ENCODE results near the gene DDA1.

The DDA1 gene

DNA sequence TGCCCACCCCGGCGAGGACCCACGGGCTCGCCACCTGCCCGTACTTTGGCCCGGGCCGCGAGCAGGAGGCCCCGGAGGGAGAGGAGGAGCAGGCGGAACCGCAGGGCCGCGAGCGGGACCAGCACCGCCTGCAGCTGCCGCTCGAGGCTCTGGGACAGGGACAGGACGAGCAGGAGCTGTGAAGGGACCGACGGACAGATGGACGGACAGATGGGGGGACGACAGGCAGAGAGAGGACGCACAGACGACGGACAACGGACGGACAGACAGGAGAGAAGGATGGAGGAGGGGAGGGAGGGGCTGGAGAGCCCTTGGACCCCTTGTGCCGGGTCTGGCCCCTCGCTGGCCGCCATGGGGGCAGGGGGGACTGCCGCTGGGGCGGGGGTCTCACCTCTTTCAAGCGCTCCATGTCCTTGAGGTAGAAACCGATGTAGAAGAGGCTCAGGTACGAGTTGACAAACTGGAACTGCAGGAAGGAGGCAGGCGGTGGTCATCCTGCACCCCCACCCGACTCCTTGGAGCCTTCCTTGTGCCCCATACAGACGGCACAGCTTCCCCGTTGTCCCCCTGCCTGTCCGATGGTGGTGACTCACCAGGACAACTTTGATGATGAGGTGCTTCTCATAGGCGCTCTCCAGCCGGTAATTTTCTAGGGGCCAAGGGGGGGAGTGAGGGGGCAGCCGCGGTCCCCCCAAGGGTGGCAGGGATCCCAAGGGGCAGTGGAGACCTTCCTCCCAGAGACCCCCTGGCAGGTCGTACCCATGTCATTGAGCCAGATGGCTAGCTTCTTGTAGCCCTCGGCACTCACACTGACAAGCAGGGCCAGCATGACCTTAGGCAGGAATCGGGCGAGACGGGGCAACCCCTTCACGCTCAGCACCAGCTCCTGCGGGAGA, 20.3 kb downstream of the DDA1 start:
- no peak for DNase-seq (ENCODE audit: low read depth in 3 of 3)

DNA sequence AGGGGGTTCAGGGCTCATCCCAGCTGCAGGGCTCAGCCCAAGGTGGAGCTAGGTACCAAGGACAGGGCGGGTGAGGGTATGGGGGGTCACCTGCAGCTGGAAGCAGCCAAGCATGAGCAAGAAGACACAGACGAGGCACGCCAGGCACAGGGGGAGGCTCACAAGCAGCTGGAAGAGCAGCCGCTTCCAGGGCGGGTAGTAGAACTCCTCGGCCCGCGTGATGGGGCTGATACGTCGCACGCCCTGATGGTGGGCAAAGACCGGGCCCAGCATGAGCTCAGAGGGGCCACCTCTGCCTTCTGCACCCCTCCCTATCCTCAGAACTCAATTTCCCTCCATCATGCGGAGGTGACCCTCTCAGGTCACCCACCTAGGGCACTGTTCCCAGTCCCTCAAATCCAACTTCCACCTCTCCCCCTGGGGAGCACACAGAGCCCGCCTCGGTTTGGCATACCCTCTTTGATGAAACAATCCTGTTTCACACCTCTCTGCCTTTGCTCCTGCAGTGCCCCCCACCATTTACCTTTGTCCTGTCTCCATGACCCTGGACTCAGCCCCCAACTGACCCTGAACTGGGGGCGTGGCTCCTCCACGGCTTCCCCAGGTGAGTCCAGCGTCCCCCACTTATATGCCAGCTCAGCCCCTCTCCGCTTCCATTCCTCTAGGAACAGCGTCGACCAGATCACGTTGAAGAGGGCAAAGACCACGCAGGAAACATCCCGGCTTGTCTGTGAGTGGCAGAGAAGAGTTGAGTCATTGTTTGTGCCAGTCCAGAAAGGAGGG, 21.1 kb downstream of the DDA1 start:
- no peak for DNase-seq (ENCODE audit: low read depth in 3 of 3)

DNA sequence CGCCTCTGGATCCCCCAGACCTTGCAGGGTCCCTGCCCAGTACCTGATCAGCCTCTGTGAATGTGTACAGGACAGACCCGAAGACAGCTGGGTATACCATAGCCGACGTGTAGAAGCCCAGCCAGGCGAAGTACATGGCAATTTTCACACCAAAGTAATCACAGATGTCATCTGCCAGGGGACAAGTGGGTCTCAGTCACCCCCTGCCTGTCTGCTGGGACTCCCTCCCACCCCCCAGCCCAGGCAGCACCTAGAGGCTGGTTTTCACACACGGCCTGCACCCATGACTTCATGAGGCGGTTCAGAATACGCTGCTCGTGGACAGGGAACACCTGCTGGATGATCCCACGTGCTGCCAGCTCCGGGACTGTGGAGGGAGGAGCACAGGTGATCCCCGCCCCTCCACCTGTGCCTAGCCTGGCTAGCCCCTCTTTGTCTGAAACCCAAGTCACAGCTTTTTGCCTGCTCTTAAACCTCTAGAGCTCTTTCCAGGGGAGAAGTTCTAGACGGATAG, 21.7 kb downstream of the DDA1 start:
- no peak for DNase-seq (ENCODE audit: low read depth in 3 of 3)

GRCh38 chr19:17332360-17332676, 23.0 kb downstream of the DDA1 start:
- no peak for DNase-seq (ENCODE audit: low read depth in 3 of 3)

DNA sequence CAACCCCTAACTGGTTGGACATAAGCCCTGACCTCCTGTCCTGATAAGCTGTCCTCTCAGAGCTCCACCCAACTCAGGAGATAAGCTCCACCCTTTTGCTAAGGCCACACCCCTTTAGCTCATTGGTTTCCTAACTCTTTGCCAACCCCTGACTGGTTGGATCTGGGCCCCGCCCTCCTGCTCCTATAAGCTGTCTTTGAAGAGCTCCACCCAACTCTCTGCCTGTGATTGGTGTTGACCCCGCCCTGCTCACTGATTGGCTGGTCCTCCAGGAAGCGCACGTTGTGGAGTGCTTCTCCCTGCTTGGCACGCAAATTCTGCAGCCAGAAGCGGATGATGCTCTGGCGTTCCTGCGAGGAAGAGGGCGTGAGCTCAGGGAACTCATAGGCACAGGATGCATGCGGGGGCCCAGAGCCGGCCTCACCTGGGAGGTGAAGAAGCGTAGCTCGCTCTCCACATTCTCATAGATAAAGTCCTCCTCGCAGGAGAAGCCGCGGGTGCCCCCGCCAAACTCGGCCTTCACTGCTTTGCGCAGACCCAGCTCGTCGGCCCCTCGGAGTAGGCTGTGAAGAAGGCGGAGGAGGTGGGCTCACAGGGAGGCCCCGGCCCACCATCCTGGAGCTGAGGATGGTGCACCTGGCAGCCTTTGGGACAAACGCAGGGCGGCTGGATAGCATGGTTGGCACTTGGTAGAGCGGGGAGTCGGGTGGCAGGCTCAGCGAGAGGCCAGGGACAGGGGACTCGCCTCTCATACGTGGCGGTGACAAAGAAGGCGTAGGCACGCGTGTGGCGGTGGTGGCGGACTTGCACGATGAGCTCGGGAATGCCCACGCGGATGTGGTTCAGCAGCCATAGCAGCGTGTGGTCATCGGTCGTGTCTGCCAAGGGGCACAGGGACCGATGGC, 23.6 kb downstream of the DDA1 start:
- no peak for DNase-seq (ENCODE audit: low read depth in 3 of 3)

DNA sequence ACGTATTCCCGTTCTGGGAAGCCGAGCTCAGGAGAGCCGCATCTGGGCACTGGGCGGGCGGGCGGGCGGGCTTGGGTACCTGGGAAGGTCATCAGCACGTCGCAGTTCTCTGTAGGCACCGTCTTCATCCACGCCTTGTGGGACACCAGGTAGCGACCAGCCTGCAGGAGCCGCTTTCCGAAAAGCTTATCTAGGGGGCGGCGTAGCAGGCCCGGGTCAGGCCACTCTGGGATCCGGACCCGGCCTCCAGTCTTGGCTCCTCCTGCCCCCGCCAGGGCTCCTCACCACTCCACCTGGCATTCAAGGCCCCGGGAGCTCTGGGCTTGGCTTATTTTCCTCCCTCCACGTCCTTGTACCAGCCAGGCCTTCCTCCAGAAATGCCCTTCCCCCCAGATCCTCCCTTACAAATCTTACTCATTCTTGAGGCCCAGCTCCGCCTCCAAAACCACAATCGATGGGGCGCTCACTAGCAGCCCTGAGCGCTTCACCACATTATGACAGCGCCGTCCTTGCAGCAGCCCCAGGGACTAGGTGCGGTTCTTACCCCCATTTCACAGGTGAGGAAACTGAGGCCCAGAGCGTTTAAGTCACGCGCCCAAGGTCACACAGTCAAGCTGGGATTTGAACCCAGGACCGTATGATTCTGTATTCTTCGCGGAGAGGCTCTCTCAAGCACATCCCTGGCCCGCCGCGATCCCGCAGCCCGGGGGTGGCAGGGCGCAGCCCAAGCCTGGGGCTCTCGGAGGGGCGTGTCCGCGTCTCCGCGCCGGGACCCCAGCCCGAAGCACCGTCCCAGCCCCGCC, 24.4 kb downstream of the DDA1 start:
- DNase-seq (ENCODE audit: low read depth in 3 of 3) = peak; percentile 45 to 62 (median 61)

DNA sequence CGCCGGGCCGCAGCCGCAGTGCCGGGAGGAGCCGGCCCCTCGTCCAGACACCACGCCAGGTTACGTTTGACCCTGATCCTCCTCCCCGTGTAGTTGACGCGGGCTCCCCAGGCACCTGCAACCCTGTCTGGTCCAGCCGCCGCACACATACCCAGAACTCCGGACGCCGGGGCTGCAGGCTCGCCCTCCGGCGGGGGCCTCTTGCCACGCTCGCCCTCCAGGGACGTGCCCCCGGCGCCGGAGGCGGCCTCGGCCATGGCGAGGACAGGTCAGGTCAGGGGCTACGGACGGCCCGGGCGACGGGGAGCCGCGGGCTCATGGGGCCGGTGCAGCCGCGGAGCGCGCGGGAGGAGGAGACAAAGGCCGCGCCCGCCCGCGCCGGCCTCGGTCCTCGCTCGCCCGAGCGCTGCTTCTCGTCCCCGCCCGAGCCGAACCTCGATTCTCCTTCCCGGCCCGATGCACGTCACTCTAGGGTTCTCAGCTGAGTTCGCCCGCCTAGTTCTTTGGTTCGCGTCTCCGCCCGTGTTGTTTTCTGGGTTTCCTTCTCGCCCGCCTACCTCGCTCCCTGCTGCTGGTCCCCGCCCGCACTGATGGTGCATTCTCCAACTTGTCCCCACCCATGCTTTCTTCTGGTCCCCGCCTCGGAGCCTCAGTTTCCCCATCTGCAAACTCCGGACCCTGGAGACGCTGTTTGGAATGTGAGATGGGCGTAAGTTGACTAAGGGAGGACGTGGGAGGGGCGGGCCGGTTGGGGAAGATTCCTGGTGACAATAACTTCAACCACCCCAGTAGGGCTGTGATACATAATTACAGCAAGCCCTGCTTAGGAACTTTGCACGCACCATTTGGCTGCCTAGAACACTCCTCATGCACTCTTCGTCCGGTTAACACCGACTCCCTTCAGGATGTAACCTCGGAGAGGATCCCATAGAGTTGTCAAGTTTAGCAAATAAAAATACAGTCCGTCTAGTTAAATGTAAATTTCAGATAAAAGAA, 25.3 kb downstream of the DDA1 start, which contains the start of gene ANO8:
ANO8 (minus strand) TSS at position 442 of the 996 bp plus-strand sequence; CDS start at position 257, 185 bp downstream.
- DNase-seq (ENCODE audit: low read depth in 3 of 3) = peak; percentile 90 to 96 (median 94)

DNA sequence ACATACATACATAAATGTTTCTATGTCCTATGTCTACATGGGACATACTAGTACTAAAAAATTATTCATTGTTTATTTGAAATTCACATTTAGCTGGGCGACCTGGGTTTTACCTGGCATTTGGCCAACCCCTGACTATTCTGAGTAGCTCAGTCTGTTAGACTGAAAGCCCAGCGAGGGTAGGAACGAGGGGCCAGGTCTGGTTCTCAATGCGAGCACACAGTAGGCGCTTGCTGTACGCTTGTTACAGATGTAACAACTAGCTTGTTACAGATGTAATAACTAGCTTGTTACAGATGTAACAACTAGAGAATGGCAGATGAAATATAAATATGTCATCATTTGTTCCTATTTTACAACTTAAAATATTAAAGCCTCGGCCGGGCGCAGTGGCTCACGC, 26.2 kb downstream of the DDA1 start:
- no peak for DNase-seq (ENCODE audit: low read depth in 3 of 3)

DNA sequence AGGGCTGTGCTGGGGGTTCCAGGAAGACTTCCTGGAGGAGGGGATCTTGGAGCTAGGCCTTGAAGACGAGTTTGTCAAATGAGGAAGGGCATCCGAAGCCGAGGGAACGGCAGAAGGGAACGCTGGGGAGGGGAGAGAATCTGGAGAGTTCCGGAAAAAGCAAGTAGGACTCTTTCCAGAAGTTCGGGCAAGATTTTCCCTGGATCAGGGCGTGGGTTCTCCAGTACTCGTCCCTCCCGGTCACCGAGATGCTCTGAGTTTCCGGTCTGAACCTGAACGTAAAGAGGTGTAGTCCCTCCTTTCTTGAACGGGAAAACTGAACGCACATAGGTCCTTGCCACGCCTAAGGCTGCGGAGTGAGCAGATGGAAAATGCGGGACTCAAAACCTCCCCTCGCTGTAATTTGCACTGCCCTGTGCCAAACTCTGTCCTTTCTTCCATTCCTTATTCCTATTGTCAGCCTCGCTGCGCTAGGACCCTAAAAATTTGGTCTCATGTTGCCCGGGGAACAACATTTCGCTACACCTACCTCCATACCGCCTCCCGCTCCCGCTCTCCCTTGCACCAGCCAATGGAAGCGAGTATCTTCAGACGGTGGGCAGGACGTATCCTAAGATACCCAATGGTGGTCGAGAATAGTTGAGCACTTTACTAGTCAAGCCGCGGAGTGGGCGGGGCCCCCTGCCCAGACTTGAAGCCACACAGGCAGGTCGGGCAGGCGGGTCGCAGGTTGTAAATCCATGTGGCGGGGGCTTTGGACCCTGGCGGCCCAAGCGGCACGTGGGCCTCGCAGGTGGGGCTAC, 27.7 kb downstream of the DDA1 start, which contains the start of gene GTPBP3:
GTPBP3 (plus strand) TSS at position 682 of the 803 bp plus-strand sequence; CDS start at position 741, 59 bp downstream.
- DNase-seq (ENCODE audit: low read depth in 3 of 3) = peak; percentile 92 to 94 (median 92)

DNA sequence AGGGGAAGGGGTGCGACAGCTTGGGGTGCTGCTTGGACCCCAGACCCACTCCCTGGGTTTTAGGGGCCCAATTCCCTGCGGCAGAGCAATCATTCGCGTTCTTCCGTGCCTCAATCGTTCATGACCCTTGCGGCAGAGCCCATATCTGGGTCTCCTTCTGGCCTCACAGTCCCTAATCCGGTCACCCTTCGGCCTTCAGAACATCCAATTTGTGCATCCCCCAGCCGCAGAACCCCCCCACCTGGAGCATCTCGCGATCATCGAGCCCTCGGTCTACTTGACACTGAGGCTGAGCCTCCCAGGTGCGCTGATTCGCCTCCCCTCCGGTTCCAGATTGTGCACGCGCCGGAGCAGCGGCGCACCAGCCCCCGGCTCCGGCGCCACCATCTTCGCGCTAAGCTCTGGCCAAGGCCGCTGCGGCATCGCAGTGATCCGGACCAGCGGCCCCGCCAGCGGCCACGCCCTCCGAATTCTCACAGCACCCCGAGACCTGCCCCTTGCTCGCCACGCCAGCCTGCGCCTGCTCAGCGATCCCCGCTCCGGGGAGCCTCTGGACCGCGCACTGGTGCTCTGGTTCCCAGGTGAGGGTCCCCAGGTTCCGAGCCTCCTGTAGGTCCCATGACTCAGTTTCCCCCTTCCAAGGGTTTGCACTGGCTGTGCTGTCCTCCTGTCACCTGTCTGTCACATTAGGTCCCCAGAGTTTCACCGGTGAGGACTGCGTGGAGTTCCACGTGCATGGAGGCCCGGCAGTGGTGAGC, 28.5 kb downstream of the DDA1 start:
- no peak for DNase-seq (ENCODE audit: low read depth in 3 of 3)

GRCh38 chr19:17338433-17339078, 29.2 kb downstream of the DDA1 start:
- DNase-seq (ENCODE audit: low read depth in 3 of 3) = no peak

DNA sequence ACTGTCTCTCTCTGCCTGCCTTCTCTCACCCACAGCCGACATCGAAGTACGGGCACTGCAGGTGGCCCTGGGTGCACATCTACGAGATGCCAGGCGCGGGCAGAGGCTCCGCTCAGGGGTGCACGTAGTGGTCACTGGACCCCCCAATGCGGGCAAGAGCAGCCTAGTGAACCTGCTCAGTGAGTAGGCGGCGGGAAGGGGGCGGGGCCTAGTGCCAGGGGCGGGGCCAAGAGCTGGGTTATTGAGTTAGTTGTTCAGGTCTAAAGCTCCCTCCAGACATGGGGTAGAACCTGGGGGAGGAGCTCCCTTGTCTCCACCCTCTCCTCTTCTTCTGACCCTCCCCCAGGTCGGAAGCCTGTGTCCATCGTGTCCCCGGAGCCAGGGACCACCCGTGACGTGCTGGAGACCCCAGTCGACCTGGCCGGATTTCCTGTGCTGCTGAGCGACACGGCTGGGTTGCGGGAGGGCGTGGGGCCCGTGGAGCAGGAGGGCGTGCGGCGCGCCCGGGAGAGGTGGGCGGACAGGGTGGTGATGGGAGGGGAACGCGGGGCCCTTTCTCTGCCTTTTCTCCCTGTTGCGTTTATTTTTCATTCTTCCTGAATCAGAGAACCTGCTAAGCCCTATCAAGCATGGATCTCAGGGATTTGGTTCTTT, 29.9 kb downstream of the DDA1 start:
- peak in 1 of 3 experiments; percentile 36 for DNase-seq (ENCODE audit: low read depth in 3 of 3)

DNA sequence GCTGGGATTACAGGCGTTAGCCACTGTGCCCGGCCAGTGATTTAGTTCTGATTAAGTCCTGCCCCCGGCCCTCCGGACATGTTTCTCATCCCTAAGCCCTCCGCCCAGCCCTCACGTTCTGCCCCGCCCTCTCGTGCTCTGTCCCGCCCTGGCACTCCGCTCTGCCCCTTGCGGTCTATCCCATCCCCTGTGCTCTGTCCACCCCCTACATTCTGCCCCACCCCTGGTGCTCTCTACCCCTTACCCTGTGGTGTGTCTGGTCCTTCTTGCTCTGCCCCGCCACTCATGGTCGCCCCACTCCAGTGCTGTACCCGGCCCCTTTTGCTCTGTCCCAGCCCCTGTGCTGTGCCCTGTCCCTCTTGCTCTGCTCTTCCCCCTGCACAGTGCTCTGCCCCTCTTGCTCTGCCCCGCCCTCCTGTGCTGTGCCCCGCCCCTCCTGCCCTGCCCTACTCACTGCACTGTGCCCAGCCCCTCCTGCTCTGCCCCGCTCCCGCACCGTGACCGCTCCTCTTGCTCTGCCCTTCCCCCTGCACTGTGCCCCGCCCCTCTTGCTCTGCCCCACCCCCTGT, 31.0 kb downstream of the DDA1 start:
- DNase-seq (ENCODE audit: low read depth in 3 of 3) = no peak

DNA sequence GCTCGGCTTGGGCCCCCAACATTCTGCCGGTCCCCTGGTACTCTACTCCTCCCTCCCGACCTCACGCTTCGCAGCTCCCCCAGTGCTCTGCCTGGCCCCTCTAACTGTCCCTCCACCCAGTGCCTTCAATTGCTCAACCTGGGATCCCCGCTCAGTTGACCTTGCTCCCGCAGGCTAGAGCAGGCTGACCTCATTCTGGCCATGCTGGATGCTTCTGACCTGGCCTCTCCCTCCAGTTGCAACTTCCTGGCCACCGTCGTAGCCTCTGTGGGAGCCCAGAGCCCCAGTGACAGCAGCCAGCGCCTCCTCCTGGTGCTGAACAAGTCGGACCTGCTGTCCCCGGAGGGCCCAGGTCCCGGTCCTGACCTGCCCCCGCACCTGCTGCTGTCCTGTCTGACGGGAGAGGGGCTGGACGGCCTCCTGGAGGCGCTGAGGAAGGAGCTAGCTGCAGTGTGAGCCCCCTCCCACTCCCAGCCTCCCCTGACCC, 31.6 kb downstream of the DDA1 start:
- no peak for DNase-seq (ENCODE audit: low read depth in 3 of 3)

- DNase-seq (ENCODE audit: low read depth in 3 of 3) = no peak
These were observed 32.0 kb downstream of the DDA1 start for GRCh38 chr19:17341386-17341785.

- no peak for DNase-seq (ENCODE audit: low read depth in 3 of 3)
These were observed 32.5 kb downstream of the DDA1 start for GRCh38 chr19:17341845-17342244.

Measured in stimulated activated CD4-positive, alpha-beta T cell treated with anti-CD3 and anti-CD28 coated beads, TNF-alpha, amount 100 ng/mL, for 4 hours (primary cell).